ENCODE results near the gene GGA1.
A peak's percentile ranks its signal among the peaks of the same experiment; 100 is the strongest.
"Not testable (repeated sequence)": the region's sequence is repeated elsewhere in the genome, so short reads cannot be mapped to it uniquely, and the experiment has no call there.

The GGA1 gene

DNA sequence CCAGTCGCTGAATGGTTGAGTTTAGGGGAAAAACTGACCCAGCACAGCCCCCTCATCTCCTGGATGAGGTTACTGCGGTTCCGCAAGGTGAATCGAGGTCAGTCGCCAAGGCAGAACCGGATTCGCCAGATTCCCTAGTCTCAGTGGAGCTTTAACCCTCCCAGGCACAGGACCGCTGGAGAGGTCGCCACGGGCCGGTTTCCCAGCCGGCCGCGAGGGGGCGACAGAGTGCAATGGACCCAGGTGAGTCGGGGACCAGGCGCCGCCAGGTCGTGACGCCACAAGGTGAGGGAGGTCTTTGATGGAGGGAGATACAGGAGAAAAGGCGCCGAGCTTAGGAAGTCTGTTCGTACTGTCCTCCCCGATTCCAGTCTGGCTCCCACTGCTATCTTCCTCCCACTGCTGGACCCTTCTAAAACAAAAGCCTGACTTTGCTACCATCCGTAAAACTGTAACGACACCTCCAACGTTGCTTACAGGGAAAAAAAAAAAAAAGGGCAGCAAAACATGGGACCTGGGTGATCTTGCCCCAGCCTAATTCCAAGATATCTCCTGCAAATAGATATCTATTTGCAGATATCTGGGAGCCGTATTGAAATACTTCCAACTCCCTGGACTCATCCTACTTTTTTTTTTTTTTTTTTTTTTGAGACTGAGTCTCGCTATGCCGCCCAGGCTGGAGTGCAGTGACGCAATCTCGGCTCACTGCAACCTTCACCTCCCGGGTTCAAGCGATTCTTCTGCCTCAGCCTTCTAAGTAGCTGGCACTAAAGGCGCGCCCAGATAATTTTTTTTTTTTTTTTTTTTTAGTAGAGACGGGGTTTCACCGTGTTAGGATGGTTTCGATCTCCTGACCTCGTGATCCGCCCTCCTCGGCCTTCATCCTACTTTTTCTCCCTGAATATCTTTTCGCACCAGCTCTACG is 1.4 kb upstream of the GGA1 start:
- DNase-seq (ENCODE audit: low read depth, low spot score): peak; percentile 88

DNA sequence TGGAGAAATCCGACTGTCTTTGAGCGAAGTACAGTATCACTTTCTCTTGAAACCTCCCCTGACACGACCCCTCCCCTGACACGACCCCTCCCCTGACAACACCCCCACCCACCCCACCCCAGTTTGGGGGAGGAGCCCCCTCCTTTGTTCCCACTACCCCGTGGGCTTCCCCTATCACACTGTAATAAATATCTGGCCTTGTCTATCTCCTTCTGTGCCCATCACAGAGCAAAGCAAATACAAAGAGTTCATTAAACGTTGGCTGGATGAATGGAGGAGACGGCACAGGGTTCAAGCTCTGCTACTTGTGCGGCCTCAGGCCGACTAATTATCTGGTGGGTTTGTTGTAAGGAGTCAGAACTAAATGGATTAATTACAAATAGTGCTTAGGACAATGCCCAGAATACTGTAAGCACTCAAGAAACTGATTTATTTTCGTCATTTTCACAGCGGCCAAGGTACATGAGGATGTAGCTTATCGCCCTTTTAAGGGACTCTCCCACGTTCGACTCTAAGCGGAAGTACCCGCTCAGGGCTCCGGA is 628 bp upstream of the GGA1 start:
- no peak for DNase-seq (ENCODE audit: low read depth, low spot score)

DNA sequence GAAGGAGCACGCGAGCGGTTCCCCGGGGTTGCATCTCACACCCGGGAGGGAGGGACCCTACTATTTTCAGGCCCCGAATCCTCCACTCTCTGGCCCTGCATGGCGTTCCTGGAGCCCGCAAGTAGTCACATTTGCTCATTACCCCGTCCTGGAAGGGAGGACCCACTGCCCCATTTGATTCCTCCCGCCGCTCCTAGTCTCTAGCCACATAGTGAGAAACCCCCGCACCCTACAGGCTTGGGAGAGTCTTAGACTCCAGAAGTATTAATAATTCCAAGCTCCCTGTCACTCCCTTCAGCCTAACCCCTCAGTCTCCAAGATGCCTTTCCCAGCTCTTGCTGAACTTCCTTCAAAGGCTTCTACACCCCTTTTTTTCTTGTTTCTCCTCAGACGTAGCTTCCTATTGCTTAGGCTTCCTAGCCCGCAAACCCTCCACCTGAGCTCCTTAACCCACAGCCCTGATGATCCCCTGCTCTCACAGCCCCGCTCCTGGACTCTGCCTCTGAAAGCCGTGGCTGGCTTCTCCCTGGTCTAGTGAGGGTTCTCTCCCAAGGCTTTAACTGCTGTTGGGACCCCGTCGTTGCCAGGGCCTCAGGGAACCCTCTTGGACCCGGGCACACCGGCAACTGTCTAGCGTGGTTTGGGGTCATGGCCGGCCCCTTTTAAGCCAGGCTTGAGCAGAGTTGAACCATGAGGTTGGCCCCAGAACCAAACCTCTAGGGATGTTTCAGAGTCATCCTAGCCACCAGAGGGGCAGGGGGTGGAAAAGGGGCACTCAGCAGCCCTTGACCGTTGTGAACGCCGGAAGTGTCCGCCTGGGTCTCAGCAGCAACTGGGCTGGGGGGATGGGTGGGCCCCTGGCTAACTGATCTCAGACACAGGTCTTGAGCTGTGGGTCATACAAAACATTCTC is 862 bp downstream of the GGA1 start:
- DNase-seq (ENCODE audit: low read depth, low spot score): no peak

DNA sequence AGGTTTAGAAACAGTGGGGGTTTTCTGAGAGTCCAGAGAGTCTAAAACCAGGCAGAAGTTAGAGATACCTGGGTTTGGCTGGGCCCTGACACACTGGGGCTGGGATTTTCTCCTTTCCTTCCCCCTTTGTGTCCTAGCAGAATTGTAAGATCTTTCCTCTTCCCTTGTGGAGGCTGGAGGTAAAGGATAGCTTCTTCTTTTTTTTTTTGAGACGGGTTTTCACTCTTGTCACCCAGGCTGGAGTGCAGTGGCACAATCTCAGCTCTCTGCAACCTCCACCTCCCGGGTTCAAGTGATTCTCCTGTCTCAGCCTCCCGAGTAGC is 1.5 kb downstream of the GGA1 start:
- DNase-seq (ENCODE audit: low read depth, low spot score): not testable (repeated sequence)

DNA sequence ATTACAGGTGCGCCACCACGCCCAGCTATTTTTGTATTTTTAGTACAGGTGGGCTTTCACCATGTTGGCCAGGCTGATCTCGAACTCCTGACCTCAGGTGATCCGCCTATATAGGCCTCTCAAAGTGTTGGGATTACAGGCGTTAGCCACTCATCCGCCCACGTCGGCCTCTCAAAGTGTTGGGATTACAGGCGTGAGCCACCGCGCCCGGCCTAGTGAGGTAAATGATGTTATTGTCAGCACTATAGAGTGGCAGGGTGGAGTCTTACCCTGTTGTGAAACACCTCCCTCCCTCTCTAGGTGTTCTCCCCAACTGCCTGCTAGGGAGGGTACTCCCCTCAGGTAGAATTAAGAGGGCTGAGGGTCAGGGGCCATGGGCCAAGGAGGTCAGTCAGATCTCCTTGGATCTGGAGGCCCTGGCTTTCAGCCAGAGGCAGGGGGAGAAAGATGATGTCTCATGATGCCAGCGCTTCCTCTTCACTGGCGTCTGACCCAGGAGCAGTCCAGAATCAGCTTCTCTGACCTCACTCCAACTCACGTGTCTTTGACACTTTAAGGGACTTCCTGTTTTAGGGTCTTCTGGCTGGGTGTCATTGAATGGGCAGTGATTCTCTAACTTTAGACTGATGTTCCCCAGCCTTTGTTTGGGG is 2.0 kb downstream of the GGA1 start:
- no peak for DNase-seq (ENCODE audit: low read depth, low spot score)

DNA sequence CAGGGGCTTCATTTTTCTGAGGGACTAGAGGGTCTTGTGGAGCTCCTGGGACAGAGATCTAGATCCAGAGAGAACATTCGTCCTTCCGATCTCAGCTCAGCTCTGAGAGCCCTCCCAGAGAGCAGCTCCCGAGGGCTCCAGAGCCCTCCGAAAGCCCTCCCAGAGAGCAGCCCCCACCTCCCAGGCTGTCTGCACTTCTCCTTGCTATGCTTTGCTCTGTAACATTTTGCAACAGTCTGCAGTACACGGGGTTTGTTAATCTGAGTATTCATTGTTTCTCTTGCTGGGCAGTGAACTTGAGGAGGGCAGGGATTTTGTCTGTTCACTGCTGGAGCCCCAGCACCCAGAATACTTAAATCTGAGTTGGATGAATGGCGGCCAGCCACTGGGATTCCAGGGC is 2.6 kb downstream of the GGA1 start:
- DNase-seq (ENCODE audit: low read depth, low spot score): no peak

DNA sequence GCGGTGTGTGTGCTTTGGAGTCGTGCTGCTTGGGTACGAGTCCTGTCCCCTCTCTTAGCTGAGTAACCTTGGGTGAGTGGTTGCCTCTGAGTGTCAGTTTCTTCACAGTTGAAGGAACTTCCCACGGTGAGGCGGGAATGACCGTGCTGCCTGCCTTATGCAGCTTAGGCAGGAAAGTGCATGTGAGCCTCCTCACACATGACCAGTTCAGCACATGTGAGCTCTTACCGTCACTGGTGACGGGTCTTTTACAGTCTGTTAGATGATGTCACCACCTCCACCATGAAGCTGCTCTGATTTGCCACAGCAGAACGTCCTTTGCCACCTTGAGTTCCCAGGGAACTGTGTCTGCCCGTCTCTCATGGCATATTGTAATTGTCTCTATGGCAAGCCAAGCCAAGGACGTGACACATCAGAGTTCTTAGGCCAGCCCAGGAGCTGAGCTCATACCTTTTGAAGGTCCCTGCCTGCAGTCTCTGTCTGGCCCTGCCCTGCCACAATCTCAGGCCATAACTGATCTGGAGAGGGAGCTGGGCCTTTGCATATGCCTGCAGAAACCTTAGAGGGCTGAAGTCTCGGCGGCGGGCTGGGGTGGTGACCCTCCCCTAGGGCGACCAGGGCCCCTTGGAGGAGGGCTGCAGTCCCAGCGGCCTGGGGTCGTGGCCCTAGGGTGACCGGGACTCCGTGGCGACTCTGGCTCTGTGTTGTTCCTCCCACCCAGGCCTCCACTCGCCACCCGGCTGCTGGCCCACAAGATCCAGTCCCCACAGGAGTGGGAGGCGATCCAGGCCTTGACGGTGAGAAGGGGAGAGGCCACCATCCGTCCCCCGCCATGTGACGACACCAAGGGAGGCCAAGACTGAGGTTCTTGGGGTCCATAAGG is 7.8 kb downstream of the GGA1 start:
- DNase-seq (ENCODE audit: low read depth, low spot score): no peak

DNA sequence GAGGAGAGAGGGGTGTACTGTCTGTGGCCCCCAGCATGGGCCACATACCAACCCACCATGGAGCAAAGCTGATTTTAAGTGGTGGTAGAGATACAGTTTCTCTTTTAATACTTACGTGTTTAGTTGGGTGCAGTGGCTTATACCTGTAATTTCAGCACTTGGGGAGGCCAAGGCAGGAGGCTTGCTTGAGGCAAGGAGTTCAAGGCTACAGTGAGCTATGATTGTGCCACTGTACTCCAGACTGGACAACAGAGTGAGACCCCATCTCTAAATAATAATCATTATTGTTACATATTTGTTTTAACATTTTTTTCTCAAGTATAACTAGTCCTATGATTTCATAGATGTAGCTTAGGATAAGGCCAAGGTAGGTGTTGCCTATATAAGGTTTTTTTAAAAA is 8.8 kb downstream of the GGA1 start:
- no peak for DNase-seq (ENCODE audit: low read depth, low spot score)

DNA sequence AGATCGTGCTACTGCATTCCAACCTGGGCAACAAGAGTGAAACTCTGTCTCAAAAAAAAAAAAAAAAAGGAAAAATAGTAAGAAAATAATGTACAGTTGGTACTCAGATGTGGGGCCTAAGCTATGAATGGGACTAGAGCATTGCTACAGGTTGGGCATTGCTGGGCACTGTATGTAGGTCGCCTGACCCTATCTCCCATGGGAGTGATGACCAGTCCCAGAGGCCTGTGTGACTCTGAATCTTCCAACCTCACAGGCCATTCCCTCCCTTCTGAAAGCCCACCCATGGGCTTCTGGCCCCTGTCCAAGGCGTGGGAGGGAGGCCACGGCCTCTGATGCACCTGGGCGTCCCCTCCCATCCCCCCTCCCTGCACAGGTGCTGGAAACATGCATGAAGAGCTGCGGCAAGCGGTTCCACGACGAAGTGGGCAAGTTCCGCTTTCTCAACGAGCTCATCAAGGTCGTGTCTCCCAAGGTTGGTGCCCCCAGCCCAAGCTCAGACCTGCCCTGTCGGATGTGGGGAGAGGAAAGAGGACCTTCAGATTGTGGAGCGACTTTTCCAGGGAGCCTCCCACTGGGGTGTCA is 9.5 kb downstream of the GGA1 start:
- DNase-seq (ENCODE audit: low read depth, low spot score): no peak

DNA sequence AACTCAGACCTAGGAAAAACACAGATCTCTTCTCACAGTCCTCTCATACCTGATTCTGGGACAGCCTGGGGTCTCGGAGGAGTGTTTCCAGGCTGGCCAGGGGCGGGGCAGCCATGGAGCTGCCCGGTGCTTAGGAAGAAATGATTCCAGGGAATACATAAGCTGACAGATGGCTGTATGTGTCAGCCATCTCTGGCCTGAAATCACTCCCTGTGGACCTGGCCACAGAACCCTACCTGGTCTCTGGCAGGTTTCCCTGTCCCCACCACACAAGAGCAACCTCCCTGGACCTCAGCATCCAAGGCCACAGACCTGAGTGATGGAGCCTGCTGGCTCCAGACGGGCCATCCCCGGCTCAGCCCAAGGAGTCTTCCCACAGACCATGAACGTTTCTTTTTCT is 10.0 kb downstream of the GGA1 start:
- no peak for DNase-seq (ENCODE audit: low read depth, low spot score)

DNA sequence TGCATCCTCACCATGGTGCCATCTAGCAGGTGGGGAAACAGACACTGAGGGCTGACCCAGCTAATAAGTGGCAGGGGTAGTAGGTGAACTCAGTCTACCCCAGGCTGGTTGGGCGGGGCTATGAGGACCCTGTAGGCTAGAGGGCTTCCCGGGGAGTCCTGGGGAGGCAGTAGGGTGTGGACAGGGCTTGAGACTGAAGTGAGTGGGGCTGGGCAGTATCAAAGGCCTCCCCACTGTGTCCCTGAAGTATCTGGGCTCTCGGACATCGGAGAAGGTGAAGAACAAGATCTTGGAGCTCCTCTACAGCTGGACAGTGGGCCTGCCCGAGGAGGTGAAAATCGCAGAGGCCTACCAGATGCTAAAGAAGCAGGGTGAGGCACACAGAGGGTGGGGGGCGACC is 11.4 kb downstream of the GGA1 start:
- no peak for DNase-seq (ENCODE audit: low read depth, low spot score)

DNA sequence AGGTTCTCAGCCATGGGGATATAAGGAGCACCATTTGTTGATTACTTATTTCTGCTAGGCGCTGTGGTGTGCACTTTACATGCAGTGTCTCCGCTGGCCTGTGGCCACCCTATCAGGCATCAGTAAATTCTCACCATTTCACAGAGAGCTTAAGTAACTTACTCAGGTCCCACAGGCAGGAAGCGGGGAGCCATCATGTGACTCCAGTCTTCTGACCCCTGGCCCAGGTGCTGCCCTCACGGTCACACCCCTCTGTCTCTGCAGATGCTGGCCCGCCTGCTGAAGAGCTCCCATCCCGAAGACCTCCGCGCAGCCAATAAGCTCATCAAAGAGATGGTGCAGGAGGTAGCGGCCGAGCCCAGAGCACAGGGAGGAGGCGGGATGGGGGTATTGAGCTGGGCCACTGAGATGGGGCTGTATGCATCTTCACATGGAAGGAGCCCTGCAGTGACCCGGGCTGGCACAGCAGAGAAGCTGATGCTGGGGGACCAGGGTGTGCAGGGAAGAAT is 12.8 kb downstream of the GGA1 start:
- DNase-seq (ENCODE audit: low read depth, low spot score): no peak

DNA sequence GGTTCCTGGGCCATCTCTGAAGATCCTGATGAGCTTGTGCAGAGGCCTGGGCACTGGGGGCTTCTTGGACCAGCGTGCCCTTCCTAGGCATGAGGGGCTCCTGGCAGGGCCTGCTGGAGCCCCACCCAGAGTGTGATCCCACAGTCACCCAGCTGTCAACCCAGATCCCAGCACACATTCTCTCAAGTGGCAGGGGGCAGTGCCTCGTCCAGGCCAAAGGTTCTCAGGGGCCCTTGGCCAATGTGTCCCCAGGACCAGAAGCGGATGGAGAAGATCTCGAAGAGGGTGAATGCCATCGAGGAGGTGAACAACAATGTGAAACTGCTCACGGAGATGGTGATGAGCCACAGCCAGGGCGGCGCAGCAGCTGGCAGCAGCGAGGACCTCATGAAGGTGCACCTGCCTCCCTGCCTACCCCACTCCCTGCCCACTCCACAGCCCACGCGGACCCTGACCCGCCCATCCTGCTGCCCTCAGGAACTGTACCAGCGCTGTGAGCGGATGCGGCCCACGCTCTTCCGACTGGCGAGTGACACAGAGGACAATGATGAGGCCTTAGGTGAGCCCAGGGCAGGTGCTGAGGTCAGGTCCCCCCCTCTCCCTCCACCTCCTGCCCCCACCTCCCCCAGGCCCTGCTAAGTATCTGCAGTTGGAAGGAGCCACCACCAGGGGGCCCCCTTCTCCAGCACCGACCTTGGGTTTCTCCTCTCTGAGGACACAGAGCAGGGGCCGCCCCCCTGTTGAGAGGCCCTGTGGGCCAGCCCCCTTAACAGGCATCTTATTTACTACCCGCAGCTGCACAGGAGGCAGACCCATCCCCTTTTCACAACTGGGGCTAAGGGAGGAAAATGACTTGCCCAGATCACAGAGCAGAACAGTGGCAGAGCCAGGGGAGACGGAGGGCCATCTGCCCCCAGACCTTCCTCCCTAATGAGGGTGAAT is 14.7 kb downstream of the GGA1 start:
- DNase-seq (ENCODE audit: low read depth, low spot score): peak; percentile 77

DNA sequence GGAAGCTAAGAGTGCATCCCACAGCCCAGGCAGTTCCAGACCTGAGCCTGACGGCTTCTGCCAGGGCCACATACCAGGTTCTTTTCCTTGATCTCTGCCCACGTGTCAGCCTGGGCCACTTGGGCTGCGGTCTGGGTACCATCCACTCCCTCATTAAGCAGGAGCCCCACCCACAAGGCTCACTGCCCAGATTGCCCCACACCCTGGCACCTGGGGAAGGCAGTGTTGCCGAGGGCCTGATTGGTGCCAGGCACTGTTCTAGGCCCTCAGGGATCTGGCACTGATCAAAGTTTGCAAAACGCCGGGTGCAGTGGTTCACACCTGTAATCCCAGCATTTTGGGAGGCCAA is 15.4 kb downstream of the GGA1 start:
- DNase-seq (ENCODE audit: low read depth, low spot score): no peak

DNA sequence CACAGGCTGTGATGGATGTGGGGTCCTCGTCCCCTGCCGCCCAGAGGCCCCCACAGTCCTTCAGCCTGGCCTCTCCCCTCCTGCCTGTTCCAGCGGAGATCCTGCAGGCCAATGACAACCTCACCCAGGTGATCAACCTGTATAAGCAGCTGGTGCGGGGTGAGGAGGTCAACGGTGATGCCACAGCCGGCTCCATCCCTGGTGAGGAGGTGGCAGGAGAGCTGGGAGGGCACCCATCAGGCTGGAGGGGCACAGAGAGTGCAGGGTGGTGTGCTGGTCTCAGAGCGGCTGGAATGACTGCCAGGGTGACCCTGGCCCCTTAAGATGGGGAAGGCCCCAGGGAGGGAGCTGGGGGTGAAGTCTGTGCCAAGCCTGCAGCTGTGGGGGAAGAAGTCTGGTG is 16.2 kb downstream of the GGA1 start:
- no peak for DNase-seq (ENCODE audit: low read depth, low spot score)

DNA sequence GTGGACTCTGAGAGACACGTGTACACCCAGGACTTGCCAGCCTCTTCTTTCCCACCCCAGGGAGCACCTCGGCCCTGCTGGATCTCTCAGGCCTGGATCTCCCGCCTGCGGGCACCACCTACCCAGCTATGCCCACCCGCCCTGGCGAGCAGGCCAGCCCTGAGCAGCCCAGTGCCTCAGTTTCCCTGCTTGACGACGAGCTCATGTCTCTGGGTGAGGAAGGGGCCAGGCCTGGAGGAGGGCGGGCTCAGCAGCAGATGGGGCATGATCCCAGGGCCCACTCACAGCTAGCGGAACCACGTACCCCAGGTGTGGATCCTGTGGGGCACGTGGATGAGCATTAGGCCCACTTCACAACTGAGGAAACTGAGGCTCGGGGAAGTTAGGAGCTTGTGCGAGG is 17.1 kb downstream of the GGA1 start:
- no peak for DNase-seq (ENCODE audit: low read depth, low spot score)

DNA sequence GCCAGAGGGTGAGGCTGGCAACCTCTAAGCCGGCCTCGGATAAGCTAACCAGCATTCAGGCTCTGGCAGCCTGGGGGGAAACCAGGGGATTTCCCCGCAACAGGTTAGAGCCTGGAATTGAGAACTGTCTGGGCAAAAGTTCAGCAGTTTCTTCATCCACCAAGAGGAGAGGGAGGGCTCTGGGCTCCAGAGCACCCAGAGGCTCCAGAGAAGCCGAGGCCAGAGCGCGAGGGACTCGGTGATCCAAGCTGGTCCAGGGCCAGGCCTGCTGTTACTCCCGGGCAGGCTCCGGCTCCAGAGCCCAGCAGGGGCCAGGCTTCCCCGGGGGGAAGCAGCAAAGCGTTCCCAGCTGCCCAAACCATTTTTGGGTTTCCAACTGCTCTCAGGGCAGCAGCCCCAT is 17.5 kb downstream of the GGA1 start:
- DNase-seq (ENCODE audit: low read depth, low spot score): peak; percentile 63

DNA sequence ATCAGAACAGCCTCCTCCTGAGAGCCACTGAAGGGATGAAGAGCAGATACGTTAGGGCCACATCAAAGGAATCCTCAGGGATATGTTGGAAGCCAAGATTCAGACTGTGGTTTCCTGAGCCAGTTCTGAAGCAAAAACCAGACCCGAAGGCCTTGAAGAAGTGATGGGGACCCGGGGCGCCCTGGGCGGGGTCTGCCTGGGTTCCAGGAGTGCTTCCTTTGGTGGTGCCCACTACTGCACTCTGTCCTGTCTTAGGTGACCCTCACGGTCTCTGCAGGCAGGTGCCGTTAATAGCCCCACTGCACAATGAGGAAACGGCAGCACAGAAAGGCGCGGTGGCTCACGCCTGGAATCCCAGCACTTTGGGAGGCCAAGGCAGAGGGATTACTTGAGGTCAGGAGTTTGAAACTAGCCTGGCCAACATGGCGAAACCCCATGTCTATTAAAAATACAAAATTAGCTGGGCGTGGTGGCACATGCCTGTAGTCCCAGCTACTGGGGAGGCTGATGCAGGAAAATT is 18.0 kb downstream of the GGA1 start:
- no peak for DNase-seq (ENCODE audit: low read depth, low spot score)

DNA sequence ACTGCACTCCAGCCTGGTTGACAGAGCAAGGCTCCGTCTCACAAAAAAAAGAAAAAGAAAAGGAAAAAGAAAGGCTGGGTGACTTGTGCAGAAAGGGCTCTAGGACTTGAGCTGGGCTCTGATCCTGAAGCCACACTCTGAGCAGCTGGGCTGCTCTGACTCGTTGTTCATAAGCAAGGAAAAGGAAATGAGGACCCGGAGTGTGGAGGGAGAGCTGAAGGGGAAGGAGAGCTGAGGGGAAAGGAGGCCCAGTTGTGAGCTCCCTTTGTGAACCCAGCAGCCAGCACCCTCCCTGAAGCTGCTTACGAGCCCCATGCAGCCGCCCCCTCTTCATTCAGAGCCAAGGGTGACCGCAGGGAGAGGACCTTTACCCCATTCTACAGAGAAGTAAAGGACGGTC is 18.5 kb downstream of the GGA1 start:
- no peak for DNase-seq (ENCODE audit: low read depth, low spot score)
